Ishikawa (cell line): ENCODE data around the gene OPRL1.

Experiments
- CEBPB ChIP-seq: IDR thresholded peaks from 2 replicates; pipeline ENCODE4 v1.6.1; 2012
- CREB1 ChIP-seq: IDR thresholded peaks from 2 replicates; pipeline ENCODE4 v1.6.1; 2012; ENCODE audit warnings: low read depth
- EGR1 ChIP-seq: IDR thresholded peaks from 2 replicates; pipeline ENCODE4 v1.6.1; 2012
- EP300 ChIP-seq: IDR thresholded peaks from 2 replicates; pipeline ENCODE4 v1.6.1; 2012; ENCODE audit warnings: borderline replicate concordance
- FOXM1 ChIP-seq: IDR thresholded peaks from 2 replicates; pipeline ENCODE4 v1.6.1; 2012; ENCODE audit warnings: low read depth, borderline replicate concordance
- MAX ChIP-seq: IDR thresholded peaks from 2 replicates; pipeline ENCODE4 v1.6.1; 2012
- NFIC ChIP-seq: IDR thresholded peaks from 2 replicates; pipeline ENCODE4 v1.6.1; 2012
- RAD21 ChIP-seq: IDR thresholded peaks from 2 replicates; pipeline ENCODE4 v1.6.1; 2012; ENCODE audit warnings: low read depth
- REST ChIP-seq: IDR thresholded peaks from 2 replicates; pipeline ENCODE4 v1.6.1; 2012; ENCODE audit warnings: low read depth, mild to moderate bottlenecking
- TAF1 ChIP-seq: IDR thresholded peaks from 2 replicates; pipeline ENCODE4 v1.6.1; 2012; ENCODE audit warnings: low read depth, mild to moderate bottlenecking
- TCF12 ChIP-seq: IDR thresholded peaks from 2 replicates; pipeline ENCODE4 v1.6.1; 2012; ENCODE audit warnings: low read depth
- TEAD4 ChIP-seq: IDR thresholded peaks from 2 replicates; pipeline ENCODE4 v1.6.1; 2012
- YY1 ChIP-seq: IDR thresholded peaks from 2 replicates; pipeline ENCODE4 v1.6.1; 2012; ENCODE audit warnings: low read depth
- ZBTB7A ChIP-seq: IDR thresholded peaks from 2 replicates; pipeline ENCODE4 v1.6.1; 2012; ENCODE audit warnings: low read depth
- TF ChIP-seq, protein P1 (sequence below): IDR thresholded peaks from 2 replicates; pipeline ENCODE4 v1.6.1; 2012

The OPRL1 gene

GRCh38 chr20:64067733-64068307 is 12.1 kb upstream of the OPRL1 start:
- TF ChIP-seq RAD21 (no peak), TEAD4 (no peak), CREB1 (no peak), MAX (no peak), YY1 (no peak), TAF1 (no peak), REST (no peak), EGR1 (no peak), TCF12 (no peak), FOXM1 (no peak), ZBTB7A (no peak), CEBPB (no peak), NFIC (no peak), EP300 (no peak)
- TF ChIP-seq, protein P1, sequence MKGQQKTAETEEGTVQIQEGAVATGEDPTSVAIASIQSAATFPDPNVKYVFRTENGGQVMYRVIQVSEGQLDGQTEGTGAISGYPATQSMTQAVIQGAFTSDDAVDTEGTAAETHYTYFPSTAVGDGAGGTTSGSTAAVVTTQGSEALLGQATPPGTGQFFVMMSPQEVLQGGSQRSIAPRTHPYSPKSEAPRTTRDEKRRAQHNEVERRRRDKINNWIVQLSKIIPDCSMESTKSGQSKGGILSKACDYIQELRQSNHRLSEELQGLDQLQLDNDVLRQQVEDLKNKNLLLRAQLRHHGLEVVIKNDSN: no peak

GRCh38 chr20:64068386-64069208 is 11.3 kb upstream of the OPRL1 start:
- no peak for TF ChIP-seq TCF12
- no peak for TF ChIP-seq REST
- no peak for TF ChIP-seq FOXM1
- TF ChIP-seq RAD21: no peak
- TF ChIP-seq, protein P1: no peak
- no peak for TF ChIP-seq TEAD4
- no peak for TF ChIP-seq NFIC
- TF ChIP-seq MAX: no peak
- no peak for TF ChIP-seq ZBTB7A
- no peak for TF ChIP-seq TAF1

DNA sequence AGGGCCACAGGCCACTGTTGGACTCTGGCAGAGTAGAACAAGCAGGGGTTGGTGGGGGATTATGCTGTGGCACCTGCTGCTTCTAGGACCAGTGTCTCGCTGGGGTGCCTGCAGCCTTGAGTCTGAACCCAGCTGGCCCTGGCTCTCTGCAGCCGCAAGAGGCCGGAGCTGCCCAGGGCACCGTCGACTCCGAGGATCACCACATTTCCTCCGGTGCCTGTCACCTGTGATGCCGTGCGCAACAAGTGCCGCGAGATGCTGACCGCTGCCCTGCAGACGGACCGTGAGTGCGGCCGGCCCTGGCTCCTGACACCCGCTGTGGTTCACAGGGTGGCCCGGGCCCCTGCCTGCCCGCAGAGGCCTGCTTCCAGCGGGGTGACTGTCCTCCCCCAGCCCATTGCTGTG is 10.7 kb upstream of the OPRL1 start:
- no peak for TF ChIP-seq FOXM1
- TF ChIP-seq CEBPB: no peak
- no peak for TF ChIP-seq TAF1
- no peak for TF ChIP-seq RAD21
- TF ChIP-seq TEAD4: no peak
- TF ChIP-seq, protein P1: no peak
- TF ChIP-seq REST: no peak
- TF ChIP-seq YY1: no peak
- TF ChIP-seq NFIC: no peak
- no peak for TF ChIP-seq CREB1
- TF ChIP-seq EGR1: no peak
- no peak for TF ChIP-seq ZBTB7A
- TF ChIP-seq TCF12: no peak
